ENCODE results near the gene TOM1L2.

Gene TOM1L2

DNA sequence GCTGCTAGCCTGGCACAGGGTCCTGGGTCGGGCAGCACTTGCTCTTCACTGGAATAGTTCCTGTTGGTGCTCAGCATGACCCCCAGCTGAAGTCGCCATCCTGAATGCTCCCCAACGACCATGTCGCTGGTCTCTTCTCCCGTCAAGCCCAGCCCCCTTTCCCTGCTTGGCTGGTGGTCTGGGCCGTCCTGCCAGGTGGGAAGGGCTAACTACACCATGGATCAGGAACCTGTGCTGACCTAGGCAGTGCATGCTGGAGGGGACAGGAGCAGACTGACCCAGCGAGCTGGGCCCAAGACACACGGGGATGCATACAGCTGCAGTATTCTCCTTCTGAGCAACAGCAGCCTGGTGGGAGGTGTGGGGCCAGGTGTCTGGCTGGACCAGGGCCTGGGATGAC, 126.2 kb downstream of the TOM1L2 start:
- no peak for DNase-seq

GRCh38 chr17:17845046-17845775, 127.0 kb downstream of the TOM1L2 start:
- DNase-seq, result no peak

GRCh38 chr17:17844500-17844899, 127.7 kb downstream of the TOM1L2 start:
- DNase-seq, result peak in 1 of 2 experiments; percentile 52

DNA sequence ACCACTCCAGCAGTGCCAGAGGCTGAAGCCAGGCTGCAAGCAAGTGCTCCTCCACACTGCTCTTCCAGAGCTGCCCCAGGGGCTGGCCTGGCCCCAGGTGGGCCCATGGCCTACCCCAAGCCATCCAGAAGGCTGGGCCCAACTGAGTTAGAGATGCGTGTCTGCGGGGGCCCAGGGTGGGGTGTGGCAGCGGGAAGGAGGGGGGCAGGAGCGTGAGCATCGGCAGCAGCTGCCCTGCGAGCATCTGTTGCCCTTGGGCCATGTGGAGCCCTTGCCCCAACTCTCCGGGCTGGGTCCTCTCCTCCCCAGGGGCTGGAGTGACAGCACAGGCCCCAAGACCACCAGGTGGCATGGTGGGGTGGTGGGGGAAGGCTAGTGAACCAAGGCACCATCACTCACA, 128.1 kb downstream of the TOM1L2 start:
- DNase-seq, result no peak

GRCh38 chr17:17843096-17843495, 129.1 kb downstream of the TOM1L2 start:
- no peak for DNase-seq

DNA sequence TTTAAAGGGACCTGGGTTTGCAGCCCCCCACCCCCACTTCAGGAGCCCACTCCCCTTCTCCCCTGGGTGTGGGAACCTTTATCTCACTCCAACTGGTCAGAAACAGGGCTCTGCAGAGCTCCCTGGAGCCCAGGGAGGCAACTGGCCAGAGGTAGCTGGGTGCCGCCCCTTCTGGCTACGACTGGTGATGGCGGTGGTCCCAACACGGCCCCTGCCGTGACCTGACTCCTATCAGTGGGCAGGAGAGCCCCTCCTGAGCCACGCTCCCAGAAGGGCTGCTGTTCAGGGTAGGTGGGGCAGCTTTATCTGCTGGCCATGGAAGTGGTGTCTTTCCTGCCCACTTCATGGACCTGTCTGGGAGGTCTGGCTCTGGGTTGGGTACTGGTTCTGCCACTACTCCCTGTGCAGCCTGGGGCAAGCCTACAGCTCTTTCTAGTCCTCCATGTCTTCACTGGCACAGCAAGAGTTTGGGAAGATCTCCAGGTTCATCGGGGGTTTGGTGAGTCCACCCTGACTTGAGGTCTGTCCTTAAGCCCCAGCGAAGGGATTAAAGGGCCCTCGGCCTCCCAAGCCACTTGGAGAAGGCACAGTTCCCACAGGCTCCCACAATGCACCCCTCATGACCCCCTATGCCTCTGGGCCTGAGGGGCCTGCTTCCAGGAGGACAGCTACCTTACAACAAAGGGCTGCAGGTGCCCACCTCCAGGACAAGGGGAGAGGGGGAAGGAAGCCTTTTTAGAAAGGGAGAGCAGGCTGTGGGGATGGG, 129.9 kb downstream of the TOM1L2 start:
- DNase-seq, result no peak

DNA sequence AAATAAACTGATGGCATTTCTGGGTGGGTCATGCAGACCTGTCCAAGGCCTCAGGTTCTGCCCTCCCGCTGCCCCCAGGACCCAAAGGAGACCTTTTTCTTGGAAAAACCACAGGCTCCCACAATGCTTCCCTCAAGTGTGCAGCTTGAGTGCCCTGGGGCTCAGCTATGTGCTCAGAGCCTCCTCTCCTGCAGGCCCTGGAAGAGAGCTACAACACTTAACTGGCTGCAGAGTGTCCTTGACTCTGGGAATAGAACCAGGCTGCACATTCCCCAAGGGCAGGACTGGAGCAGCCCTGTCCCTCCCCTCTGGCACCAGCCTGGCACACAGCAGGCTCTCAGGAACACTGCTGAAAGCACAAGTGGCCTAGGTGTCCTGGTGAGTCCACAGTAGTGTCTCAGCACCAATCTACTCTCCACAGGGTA, 130.6 kb downstream of the TOM1L2 start:
- no peak for DNase-seq

GRCh38 chr17:17840751-17841591, 131.2 kb downstream of the TOM1L2 start:
- DNase-seq, result no peak

- peak; percentile 39 to 53 for DNase-seq
Measured at GRCh38 chr17:17839791-17840707, 132.2 kb downstream of the TOM1L2 start.

DNA sequence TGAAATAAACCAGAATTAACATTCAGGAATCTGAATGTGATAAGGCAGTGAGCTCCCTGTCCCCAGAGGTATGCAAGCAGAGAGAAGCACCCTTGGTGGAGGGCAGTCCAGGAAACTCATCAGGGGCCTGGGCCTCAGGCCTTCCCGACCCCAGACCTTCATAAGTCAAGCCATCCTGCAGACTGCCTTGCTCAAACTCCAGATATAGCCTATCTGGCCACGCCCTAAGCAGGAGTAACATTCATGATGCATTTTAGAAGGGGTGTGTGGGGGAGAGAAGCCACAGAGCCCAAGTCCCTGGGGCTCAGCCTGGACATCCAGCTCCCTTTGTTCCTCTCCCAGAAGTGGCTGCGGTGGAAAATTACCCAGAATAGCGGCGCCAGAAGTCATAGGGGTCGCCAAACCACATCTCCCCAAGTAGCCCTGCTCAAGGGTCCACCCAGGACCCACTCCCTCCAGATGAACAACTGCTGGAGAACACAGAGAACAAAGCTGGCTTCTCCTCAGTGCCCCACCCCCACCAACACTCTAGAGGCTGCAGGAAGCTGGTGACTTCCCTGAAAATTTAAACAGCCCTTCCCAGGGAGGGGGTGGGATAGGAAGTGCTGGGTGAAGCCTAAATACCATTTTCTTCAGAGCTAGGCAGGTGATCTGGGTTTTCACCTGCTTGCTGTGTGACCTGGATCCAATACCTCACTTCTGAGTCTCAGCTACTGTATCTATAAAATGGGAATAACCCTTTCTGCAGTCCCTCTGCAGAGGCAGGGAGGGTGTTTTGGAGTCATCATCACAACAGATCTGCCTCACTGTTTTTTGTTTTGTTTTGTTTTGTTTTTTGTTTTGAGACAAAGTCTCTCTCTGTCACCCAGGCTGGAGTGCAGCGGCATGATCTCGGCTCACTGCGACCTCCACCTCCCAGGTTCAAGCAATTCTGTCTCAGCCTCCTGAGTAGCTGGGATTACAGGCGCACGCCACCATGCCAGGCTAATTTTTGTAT, 133.9 kb downstream of the TOM1L2 start:
- DNase-seq, result no peak

- DNase-seq, result no peak
Measured at GRCh38 chr17:17837380-17837821, 134.8 kb downstream of the TOM1L2 start.

DNA sequence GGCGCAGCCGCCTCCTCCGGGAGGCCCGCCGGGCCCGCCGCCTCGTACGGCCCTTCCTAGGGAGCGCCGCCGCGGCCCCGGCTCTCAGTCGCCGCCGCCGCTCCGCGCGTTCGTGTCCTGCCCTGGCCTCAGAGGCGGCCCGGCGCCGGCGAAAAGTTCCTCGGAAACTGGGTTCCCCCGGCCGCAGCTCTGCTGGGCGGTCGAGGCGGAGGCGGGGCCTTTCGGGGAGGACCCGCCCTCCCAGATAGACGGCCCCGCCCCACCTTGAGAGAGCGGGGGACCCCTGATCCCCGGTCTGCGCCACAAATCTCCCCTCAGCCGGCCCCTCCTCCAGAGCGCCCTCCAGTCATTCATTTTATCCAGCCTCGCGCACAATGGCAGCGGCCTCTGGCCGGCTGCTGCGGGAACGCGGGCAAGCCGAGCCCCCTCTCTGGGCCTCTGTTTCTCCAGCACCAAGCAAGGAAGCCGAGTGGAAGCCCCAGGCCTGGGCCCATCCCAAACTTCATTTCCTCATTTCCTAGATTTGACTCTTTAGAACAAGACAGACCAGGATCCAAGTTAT, 135.3 kb downstream of the TOM1L2 start, which contains the start of gene SREBF1:
Gene SREBF1 (minus strand): TSS at position 169 of the 562 bp plus-strand sequence. CDS start 169 bp downstream, outside the sequence.
- no peak for DNase-seq

DNA sequence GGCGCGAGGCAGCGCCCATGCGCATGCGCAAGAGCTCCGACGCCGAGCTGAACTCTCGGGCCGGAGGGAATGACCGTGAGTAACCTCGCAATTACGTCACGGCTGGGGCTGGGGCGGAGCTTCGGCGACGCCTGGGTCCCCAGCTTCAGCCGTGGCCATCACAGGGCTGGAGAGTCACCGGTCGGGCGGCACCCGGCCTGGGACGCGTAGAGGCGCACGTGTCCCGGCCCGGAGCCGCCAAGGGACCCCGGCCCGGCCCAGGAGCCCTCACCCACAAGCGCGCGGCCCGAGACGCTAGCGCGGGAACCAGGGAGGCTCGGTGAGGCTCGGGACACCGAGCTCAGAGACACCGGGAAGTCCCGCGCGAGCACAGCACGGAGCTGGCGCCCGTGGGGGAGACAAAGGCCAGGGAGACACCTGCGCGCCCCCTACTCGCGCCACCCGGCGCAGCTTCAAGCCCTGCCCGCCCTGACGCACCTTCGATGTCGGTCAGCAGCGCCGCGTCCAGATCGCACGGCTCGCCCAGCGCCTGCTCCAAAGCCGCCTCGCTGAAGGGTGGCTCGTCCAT, 135.9 kb downstream of the TOM1L2 start:
- DNase-seq, result peak; percentile 48 to 82

DNA sequence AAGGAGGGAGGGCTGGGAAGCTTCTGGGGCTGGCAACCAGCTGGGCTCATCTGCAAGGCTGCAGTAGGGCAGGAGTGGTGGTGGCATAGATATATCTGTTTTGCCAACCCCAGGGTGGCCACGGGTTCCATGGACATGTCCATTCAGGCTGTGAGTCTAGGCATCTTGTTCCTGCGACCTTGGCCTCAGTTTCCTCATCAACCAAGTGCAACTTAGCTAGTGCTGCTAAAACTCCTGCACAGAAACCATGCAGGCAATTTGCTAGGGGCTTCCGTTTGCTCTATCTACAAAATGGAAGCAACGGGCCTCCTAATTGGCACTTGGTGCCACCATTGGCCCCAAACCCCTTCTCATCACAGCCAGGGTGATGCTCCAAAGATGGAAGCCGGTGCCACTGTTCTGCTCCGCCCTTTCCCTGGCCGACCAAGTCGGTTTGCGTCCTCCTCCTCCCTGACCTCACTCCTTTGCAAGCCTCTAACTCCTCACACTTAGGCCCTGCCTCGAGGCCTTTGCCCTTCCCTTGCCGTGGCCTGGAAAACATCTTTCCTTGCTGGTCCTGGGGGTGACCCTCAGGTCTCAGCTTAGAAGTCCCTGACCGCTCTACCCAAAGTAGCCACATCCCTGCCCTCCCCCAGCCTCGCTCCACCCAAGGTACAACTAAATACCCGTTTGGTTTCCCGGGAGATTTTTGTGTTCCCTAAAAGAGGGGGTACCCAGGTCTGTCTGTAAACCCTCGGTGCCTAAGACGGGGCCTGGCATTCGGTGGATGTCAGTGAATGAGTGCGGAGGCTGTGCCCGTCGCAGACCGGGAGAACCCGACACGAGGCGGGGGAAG, 136.6 kb downstream of the TOM1L2 start:
- no peak for DNase-seq

GRCh38 chr17:17834974-17835373, 137.2 kb downstream of the TOM1L2 start:
- no peak for DNase-seq

DNA sequence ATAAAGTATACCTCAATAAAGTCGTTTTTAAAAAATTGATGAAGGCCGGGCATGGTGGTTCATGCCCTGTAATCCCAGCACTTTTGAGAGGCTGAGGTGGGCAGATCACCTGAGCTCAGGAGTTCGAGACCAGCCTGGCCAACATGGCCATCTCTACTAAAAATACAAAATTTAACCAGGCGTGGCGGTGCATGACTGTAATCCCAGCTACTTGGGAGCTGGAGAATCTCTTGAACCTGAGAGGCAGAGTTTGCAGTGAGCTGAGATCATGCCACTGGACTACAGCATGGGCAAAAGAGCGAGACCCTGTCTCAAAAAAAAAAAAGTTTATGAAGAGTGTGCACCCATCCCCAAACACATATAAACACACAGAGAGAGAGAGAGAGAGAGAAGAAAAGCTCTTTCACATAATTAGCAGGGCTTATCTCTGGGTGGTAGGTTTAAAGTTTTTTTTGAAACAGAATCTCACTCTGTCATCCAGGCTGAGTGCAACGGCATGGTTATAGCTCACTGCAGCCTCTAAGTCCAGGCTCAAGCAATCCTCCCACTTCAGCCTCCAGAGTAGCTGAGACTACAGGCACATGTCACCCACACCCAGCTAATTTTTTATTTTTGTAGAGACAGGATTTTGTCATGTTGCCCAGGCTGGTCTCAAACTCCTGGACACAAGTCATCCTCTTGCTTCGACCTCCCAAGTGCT, 138.4 kb downstream of the TOM1L2 start:
- DNase-seq, result no peak

GRCh38 chr17:17832032-17832363, 140.2 kb downstream of the TOM1L2 start:
- no peak for DNase-seq

DNA sequence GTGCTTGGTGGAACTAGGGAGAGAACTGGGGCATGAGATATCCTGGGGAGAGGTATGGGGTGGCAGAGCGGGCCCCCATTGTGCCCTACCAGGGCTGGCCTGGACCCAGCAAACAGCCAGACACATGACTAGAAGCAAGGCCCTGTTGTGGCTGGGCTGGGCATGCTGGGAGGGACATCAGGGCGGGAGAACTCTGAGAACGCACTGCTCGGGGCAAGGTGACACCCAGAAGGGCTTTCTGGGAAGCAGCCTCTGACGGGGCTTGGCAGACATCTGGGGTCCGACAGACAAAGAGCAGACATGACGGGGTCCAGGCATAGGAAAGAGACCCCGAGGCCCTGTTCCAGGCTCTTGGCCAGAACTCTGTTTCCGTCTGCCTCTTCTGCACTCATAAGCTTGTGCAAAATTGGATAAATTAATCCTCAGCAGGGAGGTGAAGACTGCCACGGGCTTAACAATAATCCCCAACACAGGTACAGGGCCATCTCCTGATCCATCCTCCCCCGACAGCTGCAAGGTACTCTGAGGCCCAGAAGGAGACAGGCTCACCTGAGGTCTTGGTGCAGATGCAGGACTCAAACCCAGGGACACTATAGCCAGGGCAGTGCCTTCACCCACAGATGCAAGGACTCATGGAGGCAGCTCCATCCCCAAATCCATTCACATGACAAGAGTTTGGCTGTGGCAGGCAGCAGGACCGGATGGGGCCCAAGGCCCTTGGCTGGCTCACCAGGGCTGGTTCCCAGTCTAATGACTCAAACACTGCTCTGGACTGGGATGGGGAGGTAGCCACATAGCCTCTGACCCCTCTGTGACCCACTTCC, 140.8 kb downstream of the TOM1L2 start:
- no peak for DNase-seq
